Natural killer cell (primary cell): ENCODE data around the gene NCK2. TPM values are rescaled to one million over a fixed set of nuclear protein-coding genes. Genes with fewer than 3 reads are reported as not detected.

Source experiments
- ATAC-seq, 3 donors: fragments of 150-1000 bp in 2 of 3; fragments of 200-7000 bp in 1 of 3; cut with Tn5 transposase; 1 replicate in 1 of 3; 2 replicates in 2 of 3; pipeline ENCODE4 v1.10.0; 2021; ENCODE audit warnings: mild to moderate bottlenecking in 2 of 3, moderate library complexity in 2 of 3
- DNase-seq, 2 donors: peaks; one replicate each; pipeline versions ENCODE4 v3.0.0 to v3.0.0-alpha.2; 2013 to 2021; ENCODE audit warnings: mixed read lengths in 1 of 2
- H3K27ac ChIP-seq: one replicate; pipeline ENCODE4 v1.5.1; 2013; ENCODE audit warnings: mild to moderate bottlenecking, low read length
- H3K27me3 ChIP-seq: one replicate; pipeline ENCODE4 v1.6.1; 2013; ENCODE audit warnings: low read length; ENCODE audit not compliant: control insufficient read depth, insufficient read depth
- H3K36me3 ChIP-seq: one replicate; pipeline ENCODE4 v1.6.1; 2013; ENCODE audit warnings: low read length; ENCODE audit not compliant: control insufficient read depth, insufficient read depth
- H3K4me1 ChIP-seq: one replicate; pipeline ENCODE4 v1.6.1; 2013; ENCODE audit warnings: low read length; ENCODE audit not compliant: control insufficient read depth, insufficient read depth
- H3K4me3 ChIP-seq: one replicate; pipeline ENCODE4 v1.5.1; 2013; ENCODE audit warnings: low read length
- H3K9me3 ChIP-seq: one replicate; pipeline ENCODE4 v1.6.1; 2013; ENCODE audit warnings: low read length; ENCODE audit not compliant: control insufficient read depth, insufficient read depth
- H3K27ac Mint-ChIP-seq, 2 donors: one replicate each; pipeline ENCODE4 v1.8.0; 2022; ENCODE audit warnings: mild to moderate bottlenecking in 2 of 2, mixed read lengths in 2 of 2, moderate library complexity in 1 of 2
- H3K27me3 Mint-ChIP-seq, 2 donors: one replicate each; pipeline ENCODE4 v1.8.0; 2022; ENCODE audit warnings: low read depth in 2 of 2, mixed read lengths in 2 of 2
- H3K36me3 Mint-ChIP-seq: one replicate; pipeline ENCODE4 v1.8.0; 2022; ENCODE audit warnings: mixed read lengths
- H3K4me1 Mint-ChIP-seq, 2 donors: one replicate each; pipeline ENCODE4 v1.8.0; 2022; ENCODE audit warnings: mixed read lengths in 2 of 2
- H3K4me3 Mint-ChIP-seq: one replicate; pipeline ENCODE4 v1.8.0; 2022; ENCODE audit warnings: mild to moderate bottlenecking, moderate library complexity, mixed read lengths
- H3K9me3 Mint-ChIP-seq, 2 donors: one replicate each; pipeline ENCODE4 v1.8.0; 2022; ENCODE audit warnings: mixed read lengths in 2 of 2
- WGBS: methylation state at CpG from one replicate; pipeline ENCODE4 v1.1.7; 2013; ENCODE audit warnings: missing lambda C conversion rate; ENCODE audit not compliant: insufficient coverage; 5-methylcytosine and 5-hydroxymethylcytosine counted together
- intact Hi-C: fragments of 100-400 bp; cut with micrococcal nuclease; formaldehyde crosslinking; loops from one replicate; pipeline ENCODE4 v1.14.2; 2022
- total RNA-seq, 4 donors: library from RNA; stranded (reverse); fragments of 120-200 nt in 1 of 4; gene quantifications; one replicate each; pipeline versions ENCODE4 v1.2.3 to v1.2.4, GENCODE V29; 2013 to 2022
- TF ChIP-seq, protein P1 (sequence below): fragments of 200-600 bp; IDR thresholded peaks from one replicate; pipeline ENCODE4 v1.8.0; 2022; ENCODE audit warnings: antibody characterized with exemption

The NCK2 gene
- total RNA-seq, 3 donors from 2014 or later (not counting 1 experiment from before 2014, with no cell fraction given), result 34.1 to 50.8 (median 43.0) TPM

DNA sequence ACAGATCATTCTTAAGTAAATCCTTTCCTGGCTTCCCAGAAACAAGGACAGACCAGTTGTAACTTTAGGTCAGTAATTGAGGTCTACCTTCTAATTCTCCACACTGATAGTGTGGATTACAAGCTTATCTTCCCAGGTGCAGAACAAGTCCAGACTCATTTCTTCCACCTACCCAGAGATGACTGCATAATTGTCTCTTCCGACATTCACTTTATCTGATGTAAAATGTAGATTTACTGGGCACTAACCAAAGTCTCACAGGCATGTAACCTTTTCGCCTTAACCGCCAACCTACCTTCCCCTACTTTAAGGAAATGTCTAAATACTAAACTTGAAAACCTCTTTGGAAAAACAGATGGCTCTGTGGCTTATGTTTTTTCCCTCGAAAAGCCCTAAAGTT, 96.2 kb downstream of the NCK2 start:
- DNase-seq, result no peak
- Mint-ChIP-seq H3K36me3 (peaks cover 4% of the 10 kb centered on the region), H3K4me1 (peaks cover 67 to 68% of the 10 kb centered on the region in 2 donors), H3K27me3 (no peaks in the 10 kb centered on the region), H3K4me3 (no peak overlapping the region), H3K9me3 (peaks cover 0 to 3% of the 10 kb centered on the region in 2 donors), H3K27ac (no peak overlapping the region)
- no peak overlapping the region for H3K27ac ChIP-seq
- H3K36me3 ChIP-seq, result no peaks in the 10 kb centered on the region
- 79% methylated on average over 3 of the region's 4 CpGs for WGBS
- H3K9me3 ChIP-seq, result peaks cover 9% of the 10 kb centered on the region
- peaks cover 32% of the 10 kb centered on the region for H3K4me1 ChIP-seq
- H3K4me3 ChIP-seq, result no peak overlapping the region
- intact Hi-C loops, result no loop called here
- TF ChIP-seq, protein P1, sequence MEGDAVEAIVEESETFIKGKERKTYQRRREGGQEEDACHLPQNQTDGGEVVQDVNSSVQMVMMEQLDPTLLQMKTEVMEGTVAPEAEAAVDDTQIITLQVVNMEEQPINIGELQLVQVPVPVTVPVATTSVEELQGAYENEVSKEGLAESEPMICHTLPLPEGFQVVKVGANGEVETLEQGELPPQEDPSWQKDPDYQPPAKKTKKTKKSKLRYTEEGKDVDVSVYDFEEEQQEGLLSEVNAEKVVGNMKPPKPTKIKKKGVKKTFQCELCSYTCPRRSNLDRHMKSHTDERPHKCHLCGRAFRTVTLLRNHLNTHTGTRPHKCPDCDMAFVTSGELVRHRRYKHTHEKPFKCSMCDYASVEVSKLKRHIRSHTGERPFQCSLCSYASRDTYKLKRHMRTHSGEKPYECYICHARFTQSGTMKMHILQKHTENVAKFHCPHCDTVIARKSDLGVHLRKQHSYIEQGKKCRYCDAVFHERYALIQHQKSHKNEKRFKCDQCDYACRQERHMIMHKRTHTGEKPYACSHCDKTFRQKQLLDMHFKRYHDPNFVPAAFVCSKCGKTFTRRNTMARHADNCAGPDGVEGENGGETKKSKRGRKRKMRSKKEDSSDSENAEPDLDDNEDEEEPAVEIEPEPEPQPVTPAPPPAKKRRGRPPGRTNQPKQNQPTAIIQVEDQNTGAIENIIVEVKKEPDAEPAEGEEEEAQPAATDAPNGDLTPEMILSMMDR, result no peak
- H3K27me3 ChIP-seq, result no peaks in the 10 kb centered on the region
- ATAC-seq, result no peak

DNA sequence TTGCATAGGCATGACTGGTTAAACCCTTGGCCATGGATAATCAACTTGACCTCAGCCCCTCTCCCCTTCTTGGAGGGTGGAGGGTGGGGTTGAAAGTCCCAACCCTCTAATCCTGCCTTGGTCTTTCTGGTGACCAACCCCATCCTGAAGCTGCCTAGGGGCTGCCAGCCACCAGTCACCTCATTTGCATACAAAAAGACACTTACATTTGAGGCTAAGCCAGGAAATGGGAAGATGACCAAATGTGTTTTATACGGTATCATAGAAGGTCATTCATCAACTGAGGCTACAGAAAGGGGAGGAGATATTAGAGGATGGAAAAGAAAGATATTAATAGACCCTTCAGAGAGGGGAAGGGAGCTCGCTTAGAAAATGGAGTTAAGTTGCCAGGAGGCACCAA, 96.8 kb downstream of the NCK2 start:
- no peaks in the 10 kb centered on the region for H3K27me3 ChIP-seq
- Mint-ChIP-seq H3K27me3 (no peaks in the 10 kb centered on the region), H3K27ac (no peak overlapping the region), H3K4me3 (no peak overlapping the region), H3K9me3 (no peaks in the 10 kb centered on the region), H3K4me1 (peaks cover 68% of the 10 kb centered on the region in 2 donors), H3K36me3 (no peaks in the 10 kb centered on the region)
- no peaks in the 10 kb centered on the region for H3K36me3 ChIP-seq
- peaks cover 28% of the 10 kb centered on the region for H3K4me1 ChIP-seq
- peaks cover 4% of the 10 kb centered on the region for H3K9me3 ChIP-seq
- TF ChIP-seq, protein P1, result no peak
- no peak overlapping the region for H3K27ac ChIP-seq
- 76% methylated on average over 2 of the region's 2 CpGs for WGBS
- ATAC-seq (no peak), DNase-seq (no peak)
- intact Hi-C loops, result no loop called here
- no peak overlapping the region for H3K4me3 ChIP-seq

DNA sequence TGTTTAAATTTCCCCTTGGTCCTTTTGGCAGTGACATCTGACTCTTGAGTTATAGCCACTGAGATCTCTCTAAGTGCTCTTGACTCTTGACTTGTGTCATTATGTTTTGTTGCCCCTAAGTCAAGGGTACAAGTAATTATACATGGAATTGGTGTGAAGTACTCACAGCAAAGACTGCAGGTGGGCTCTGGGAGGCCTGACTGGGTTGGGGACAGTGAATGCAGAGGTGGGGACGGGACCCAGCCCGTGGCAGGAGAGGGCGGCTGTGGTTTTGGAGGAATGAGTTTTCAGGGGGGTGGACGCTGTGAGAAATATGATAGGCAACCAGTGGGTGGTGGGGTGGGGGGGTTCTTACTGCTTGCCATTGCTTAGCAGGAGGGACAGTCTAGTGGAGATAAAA, 97.8 kb downstream of the NCK2 start:
- no peaks in the 10 kb centered on the region for H3K9me3 Mint-ChIP-seq
- H3K9me3 ChIP-seq, result no peaks in the 10 kb centered on the region
- H3K27ac ChIP-seq, result no peak overlapping the region
- ATAC-seq (no peak), DNase-seq (no peak)
- peaks cover 24% of the 10 kb centered on the region for H3K4me1 ChIP-seq
- 82% methylated on average over 4 of the region's 4 CpGs for WGBS
- no peaks in the 10 kb centered on the region for H3K27me3 ChIP-seq
- TF ChIP-seq, protein P1, result no peak
- H3K36me3 ChIP-seq, result no peaks in the 10 kb centered on the region
- H3K27me3 Mint-ChIP-seq, result no peaks in the 10 kb centered on the region
- peaks cover 63 to 69% of the 10 kb centered on the region in 2 donors for H3K4me1 Mint-ChIP-seq
- no peak overlapping the region for H3K4me3 Mint-ChIP-seq
- intact Hi-C loops, result no loop called here
- no peak overlapping the region for H3K4me3 ChIP-seq
- H3K36me3 Mint-ChIP-seq, result no peaks in the 10 kb centered on the region
- peak overlapping the region; percentile 26 to 66 for H3K27ac Mint-ChIP-seq
